Endodermal cell (in vitro differentiated cells): ENCODE results near the gene OTOGL. TPM values are rescaled to one million over a fixed set of nuclear protein-coding genes. Genes with fewer than 3 reads are reported as not detected.

Source experiments
- DNase-seq: peaks from one replicate; pipeline ENCODE4 v3.0.0-alpha.2; 2017
- H3K27ac ChIP-seq: 2 replicates; pipeline ENCODE4 v1.5.1; 2013; ENCODE audit warnings: mild to moderate bottlenecking, low read depth, low read length, moderate library complexity
- H3K27me3 ChIP-seq: 2 replicates; pipeline ENCODE4 v1.6.1; 2013; ENCODE audit warnings: mild to moderate bottlenecking, low read length, moderate library complexity; ENCODE audit not compliant: insufficient read depth, control insufficient read depth, poor library complexity, severe bottlenecking
- H3K36me3 ChIP-seq: 2 replicates; pipeline ENCODE4 v1.7.0; 2013; ENCODE audit warnings: mild to moderate bottlenecking, low read length, moderate library complexity; ENCODE audit not compliant: control insufficient read depth, insufficient read depth
- H3K4me1 ChIP-seq: one replicate; pipeline ENCODE4 v1.7.0; 2013; ENCODE audit warnings: low read length; ENCODE audit not compliant: control insufficient read depth, insufficient read depth
- H3K4me3 ChIP-seq: 2 replicates; pipeline ENCODE4 v1.5.1; 2013; ENCODE audit warnings: mild to moderate bottlenecking, low read length, moderate library complexity
- H3K9ac ChIP-seq: 2 replicates; pipeline ENCODE4 v1.6.1; 2013; ENCODE audit warnings: mild to moderate bottlenecking, low read length, moderate library complexity; ENCODE audit not compliant: poor library complexity, severe bottlenecking; ENCODE audit errors: extremely low read depth
- H3K9me3 ChIP-seq: 2 replicates; pipeline ENCODE4 v1.6.1; 2013; ENCODE audit warnings: mild to moderate bottlenecking, low read length, moderate library complexity; ENCODE audit not compliant: control insufficient read depth
- H3K27ac Mint-ChIP-seq: 2 replicates; pipeline ENCODE4 v1.8.0; 2020; ENCODE audit warnings: mixed read lengths
- H3K27me3 Mint-ChIP-seq: 2 replicates; pipeline ENCODE4 v1.8.0; 2021; ENCODE audit warnings: mild to moderate bottlenecking, mixed read lengths; ENCODE audit not compliant: insufficient read depth
- H3K36me3 Mint-ChIP-seq: 2 replicates; pipeline ENCODE4 v1.8.0; 2020; ENCODE audit warnings: low read depth, mixed read lengths
- H3K4me1 Mint-ChIP-seq: 2 replicates; pipeline ENCODE4 v1.8.0; 2020; ENCODE audit warnings: mixed read lengths
- H3K4me3 Mint-ChIP-seq: 2 replicates; pipeline ENCODE4 v1.8.0; 2020; ENCODE audit warnings: mild to moderate bottlenecking, moderate library complexity, mixed read lengths
- H3K9me3 Mint-ChIP-seq: 2 replicates; pipeline ENCODE4 v1.8.0; 2020; ENCODE audit warnings: mild to moderate bottlenecking, mixed read lengths
- CTCF ChIP-seq: fragments of 200-600 bp; sonication (generic); conservative IDR thresholded peaks from 2 replicates; pipeline ENCODE4 v1.5.0; 2021; ENCODE audit warnings: antibody characterized with exemption, mild to moderate bottlenecking
- WGBS, 2 experiments: methylation state at CpG; one replicate each; pipeline versions ENCODE4 v1.1.5 to v1.1.7; 2013; ENCODE audit warnings: missing lambda C conversion rate in 2 of 2, mixed read lengths in 1 of 2; ENCODE audit not compliant: insufficient coverage in 1 of 2, insufficient read length in 1 of 2; 5-methylcytosine and 5-hydroxymethylcytosine counted together
- total RNA-seq, 2 donors: library from RNA; stranded (reverse); fragmentation: NEBNext Ultra II Directional in 1 of 2; extraction: Animal tissue kit (Norgen Biotek cat#: 25700) in 1 of 2; gene quantifications; 2 replicates in 1 of 2; 3 replicates in 1 of 2; pipeline ENCODE4 v1.2.1, GENCODE V29; 2021

The OTOGL gene
- total RNA-seq, 2 donors from 2014 or later, result 2.4 to 11.4 TPM

- WGBS, 2 experiments, result 85 to 100% methylated on average over 1 of the region's 1 CpG
- Mint-ChIP-seq H3K27ac (no peak overlapping the region), H3K27me3 (no peaks in the 10 kb centered on the region), H3K4me3 (no peak overlapping the region), H3K36me3 (no peaks in the 10 kb centered on the region), H3K9me3 (no peaks in the 10 kb centered on the region), H3K4me1 (peaks cover 36% of the 10 kb centered on the region)
- Histone ChIP-seq H3K4me3 (no peak overlapping the region), H3K27me3 (no peaks in the 10 kb centered on the region), H3K27ac (no peak overlapping the region), H3K9ac (no peak overlapping the region), H3K9me3 (no peaks in the 10 kb centered on the region), H3K36me3 (no peaks in the 10 kb centered on the region), H3K4me1 (peaks cover 13% of the 10 kb centered on the region)
- no peak for TF ChIP-seq CTCF
- DNase-seq, result no peak
These were observed 108.7 kb downstream of the OTOGL start for GRCh38 chr12:80208071-80208470.

GRCh38 chr12:80211671-80212070 lies 112.3 kb downstream of the OTOGL start:
- Histone ChIP-seq H3K9ac (no peak overlapping the region), H3K9me3 (no peaks in the 10 kb centered on the region), H3K4me3 (no peak overlapping the region), H3K36me3 (no peaks in the 10 kb centered on the region), H3K4me1 (peaks cover 9% of the 10 kb centered on the region), H3K27ac (no peak overlapping the region), H3K27me3 (no peaks in the 10 kb centered on the region)
- Mint-ChIP-seq H3K27me3 (no peaks in the 10 kb centered on the region), H3K4me1 (peaks cover 41% of the 10 kb centered on the region), H3K9me3 (no peaks in the 10 kb centered on the region), H3K4me3 (no peak overlapping the region), H3K36me3 (no peaks in the 10 kb centered on the region), H3K27ac (no peak overlapping the region)
- no peak for DNase-seq
- WGBS, 2 experiments, result 81 to 92% methylated on average over 2 of the region's 2 CpGs
- no peak for TF ChIP-seq CTCF

GRCh38 chr12:80212938-80213645 lies 113.8 kb downstream of the OTOGL start:
- no peak for TF ChIP-seq CTCF
- Mint-ChIP-seq H3K4me3 (no peak overlapping the region), H3K36me3 (no peaks in the 10 kb centered on the region), H3K27ac (peak overlapping the region; percentile 79), H3K4me1 (peaks cover 52% of the 10 kb centered on the region), H3K27me3 (no peaks in the 10 kb centered on the region), H3K9me3 (no peaks in the 10 kb centered on the region)
- Histone ChIP-seq H3K9ac (peak overlapping the region; percentile 8), H3K27me3 (no peaks in the 10 kb centered on the region), H3K9me3 (no peaks in the 10 kb centered on the region), H3K36me3 (no peaks in the 10 kb centered on the region), H3K4me3 (peak overlapping the region; percentile 26), H3K27ac (no peak overlapping the region), H3K4me1 (peaks cover 9% of the 10 kb centered on the region)
- WGBS, 2 experiments, result 87 to 100% methylated on average over 2 to 4 of the region's 4 CpGs
- peak; percentile 57 for DNase-seq
